ENCODE results near the gene ATG13. TPM values are rescaled to one million over a fixed set of nuclear protein-coding genes. Genes with fewer than 3 reads are reported as not detected.

ATG13 gene
- polyA plus RNA-seq, 1 donor (not counting 4 experiments of a cell fraction or from before 2014, with no cell fraction given), result 33.3 TPM

DNA sequence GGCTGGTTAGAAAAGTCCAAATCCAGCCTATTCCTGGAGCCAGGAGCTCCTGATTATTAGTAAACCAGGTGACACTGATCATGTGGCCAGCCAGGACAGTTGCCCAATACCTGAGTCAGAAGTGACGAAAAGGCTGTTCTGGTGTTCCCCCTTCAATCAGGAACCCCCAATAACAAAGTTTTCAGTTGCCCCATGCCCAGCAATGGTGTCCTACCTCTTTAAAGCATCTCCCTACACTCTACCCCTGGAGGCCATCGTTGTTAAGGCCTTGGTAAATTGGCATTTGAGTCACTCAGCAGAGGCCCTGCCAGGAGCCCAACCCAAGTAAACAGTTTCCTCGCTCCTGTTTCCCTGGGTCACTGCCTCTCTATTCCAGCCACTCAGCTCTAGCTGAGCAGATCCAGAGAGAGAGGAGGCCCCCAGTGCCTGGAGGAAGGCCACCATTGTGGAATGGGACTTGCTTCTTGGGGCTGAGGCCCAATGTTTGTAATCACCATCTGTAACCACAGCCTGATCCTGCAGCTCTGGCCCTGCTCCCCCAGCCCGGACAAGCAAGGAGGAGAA is 58.0 kb downstream of the ATG13 start:
- Histone ChIP-seq H3K9me1 (ENCODE audit: control insufficient read depth, extremely low read depth, insufficient read depth, low read length) (no peaks in the 10 kb centered on the region), H3K27ac (ENCODE audit: control insufficient read depth, insufficient read depth, low read length) (peak overlapping the region; percentile 79), H3K27me3 (ENCODE audit: control insufficient read depth, extremely low read depth, insufficient read depth, low read length) (no peaks in the 10 kb centered on the region), H3K79me2 (ENCODE audit: control insufficient read depth, insufficient read depth, low read length) (no peaks in the 10 kb centered on the region), H3K9ac (ENCODE audit: control insufficient read depth, extremely low read depth, insufficient read depth, low read length) (peak overlapping the region; percentile 67), H4K20me1 (ENCODE audit: control insufficient read depth, extremely low read depth, insufficient read depth, low read length) (no peaks in the 10 kb centered on the region), H3K9me3 (ENCODE audit: control insufficient read depth, low read depth, low read length) (no peaks in the 10 kb centered on the region), H3K4me2 (ENCODE audit: control insufficient read depth, extremely low read depth, insufficient read depth, low read depth, low read length) (peak overlapping the region; percentile 30), H3K4me3 (ENCODE audit: control insufficient read depth in 2 of 3, extremely low read depth in 1 of 3, insufficient read depth in 2 of 3, low read depth in 1 of 3, low read length in 3 of 3) (no peak overlapping the region), H2AFZ (ENCODE audit: control insufficient read depth, low read length) (peak overlapping the region; percentile 59), H3K4me1 (ENCODE audit: control insufficient read depth, extremely low read depth, insufficient read depth, low read length) (peaks cover 20% of the 10 kb centered on the region), H3K36me3 (ENCODE audit: control insufficient read depth in 2 of 2, extremely low read depth in 1 of 2, insufficient read depth in 2 of 2, low read length in 2 of 2) (peaks cover 30 to 39% of the 10 kb centered on the region in 2 experiments)
- dilution Hi-C loops (cut with MboI; ENCODE audit: extremely low pct_ligation_motif_present, low sequenced_read_pairs), result no loop called here
- FAIRE-seq, result peak; percentile 69
- TF ChIP-seq, protein P1, sequence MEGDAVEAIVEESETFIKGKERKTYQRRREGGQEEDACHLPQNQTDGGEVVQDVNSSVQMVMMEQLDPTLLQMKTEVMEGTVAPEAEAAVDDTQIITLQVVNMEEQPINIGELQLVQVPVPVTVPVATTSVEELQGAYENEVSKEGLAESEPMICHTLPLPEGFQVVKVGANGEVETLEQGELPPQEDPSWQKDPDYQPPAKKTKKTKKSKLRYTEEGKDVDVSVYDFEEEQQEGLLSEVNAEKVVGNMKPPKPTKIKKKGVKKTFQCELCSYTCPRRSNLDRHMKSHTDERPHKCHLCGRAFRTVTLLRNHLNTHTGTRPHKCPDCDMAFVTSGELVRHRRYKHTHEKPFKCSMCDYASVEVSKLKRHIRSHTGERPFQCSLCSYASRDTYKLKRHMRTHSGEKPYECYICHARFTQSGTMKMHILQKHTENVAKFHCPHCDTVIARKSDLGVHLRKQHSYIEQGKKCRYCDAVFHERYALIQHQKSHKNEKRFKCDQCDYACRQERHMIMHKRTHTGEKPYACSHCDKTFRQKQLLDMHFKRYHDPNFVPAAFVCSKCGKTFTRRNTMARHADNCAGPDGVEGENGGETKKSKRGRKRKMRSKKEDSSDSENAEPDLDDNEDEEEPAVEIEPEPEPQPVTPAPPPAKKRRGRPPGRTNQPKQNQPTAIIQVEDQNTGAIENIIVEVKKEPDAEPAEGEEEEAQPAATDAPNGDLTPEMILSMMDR (optimal IDR thresholded peaks at IDR 0.05 in 1 of 3, IDR thresholded peaks at IDR 0.05 in 1 of 3, conservative IDR thresholded peaks at IDR 0.05 in 1 of 3; ENCODE audit: extremely low read depth in 1 of 3, insufficient read depth in 2 of 3, low read length in 3 of 3), result peak in 1 of 3 experiments; percentile 19
- no peak for TF ChIP-seq EZH2 (IDR thresholded peaks at IDR 0.05; ENCODE audit: low read length)
- no peak for DNase-seq (ENCODE audit: low read depth, low spot score)

DNA sequence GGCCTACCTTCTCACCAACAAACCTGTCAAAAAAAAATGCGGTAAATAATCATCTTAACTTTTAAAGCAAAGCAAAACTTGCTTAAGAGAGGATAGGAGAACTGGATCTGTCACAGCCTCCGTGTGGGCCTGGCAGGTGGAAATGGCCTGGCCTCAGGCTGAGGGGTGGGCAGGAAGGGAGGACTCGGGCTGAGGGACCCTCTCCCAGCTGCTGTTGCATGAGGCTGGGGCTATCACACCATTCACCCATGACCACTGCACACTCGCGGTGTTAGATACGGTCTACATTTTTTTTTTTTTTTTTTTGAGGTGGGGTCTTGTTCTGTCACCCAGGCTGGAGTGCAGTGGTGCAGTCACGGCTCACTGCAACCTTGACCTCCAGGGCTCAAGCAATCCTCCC is 58.6 kb downstream of the ATG13 start:
- FAIRE-seq, result no peak
- Histone ChIP-seq H3K4me1 (ENCODE audit: control insufficient read depth, extremely low read depth, insufficient read depth, low read length) (peaks cover 20% of the 10 kb centered on the region), H3K9me3 (ENCODE audit: control insufficient read depth, low read depth, low read length) (no peaks in the 10 kb centered on the region), H3K9me1 (ENCODE audit: control insufficient read depth, extremely low read depth, insufficient read depth, low read length) (no peaks in the 10 kb centered on the region), H4K20me1 (ENCODE audit: control insufficient read depth, extremely low read depth, insufficient read depth, low read length) (no peaks in the 10 kb centered on the region), H3K9ac (ENCODE audit: control insufficient read depth, extremely low read depth, insufficient read depth, low read length) (peak overlapping the region; percentile 67), H3K4me3 (ENCODE audit: control insufficient read depth in 2 of 3, extremely low read depth in 1 of 3, insufficient read depth in 2 of 3, low read depth in 1 of 3, low read length in 3 of 3) (no peak overlapping the region), H3K79me2 (ENCODE audit: control insufficient read depth, insufficient read depth, low read length) (no peaks in the 10 kb centered on the region), H3K27ac (ENCODE audit: control insufficient read depth, insufficient read depth, low read length) (peak overlapping the region; percentile 79), H2AFZ (ENCODE audit: control insufficient read depth, low read length) (no peak overlapping the region), H3K36me3 (ENCODE audit: control insufficient read depth in 2 of 2, extremely low read depth in 1 of 2, insufficient read depth in 2 of 2, low read length in 2 of 2) (peaks cover 31 to 39% of the 10 kb centered on the region in 2 experiments), H3K4me2 (ENCODE audit: control insufficient read depth, extremely low read depth, insufficient read depth, low read depth, low read length) (peak overlapping the region; percentile 30), H3K27me3 (ENCODE audit: control insufficient read depth, extremely low read depth, insufficient read depth, low read length) (no peaks in the 10 kb centered on the region)
- dilution Hi-C loops (cut with MboI; ENCODE audit: extremely low pct_ligation_motif_present, low sequenced_read_pairs), result no loop called here
- no peak for TF ChIP-seq EZH2 (IDR thresholded peaks at IDR 0.05; ENCODE audit: low read length)
- TF ChIP-seq, protein P1 (optimal IDR thresholded peaks at IDR 0.05 in 1 of 3, IDR thresholded peaks at IDR 0.05 in 1 of 3, conservative IDR thresholded peaks at IDR 0.05 in 1 of 3; ENCODE audit: extremely low read depth in 1 of 3, insufficient read depth in 2 of 3, low read length in 3 of 3), result no peak
- no peak for DNase-seq (ENCODE audit: low read depth, low spot score)

Measured in keratinocyte (primary cell).